H9 (cell line): ENCODE measurements around the gene PLIN4. TPM values are rescaled to one million over a fixed set of nuclear protein-coding genes. Genes with fewer than 3 reads are reported as not detected.

ENCODE experiments used
- DNase-seq: peaks from one replicate; pipeline ENCODE4 v3.0.0-alpha.2; 2017
- H2AFZ ChIP-seq: one replicate; pipeline ENCODE4 v1.6.1; 2013; ENCODE audit warnings: mild to moderate bottlenecking, low read length, control low read depth, moderate library complexity
- H2AK5ac ChIP-seq: 2 replicates; pipeline ENCODE4 v1.6.1; 2013; ENCODE audit warnings: low read length, control low read depth, mixed read lengths; ENCODE audit not compliant: insufficient read length
- H2BK120ac ChIP-seq: one replicate; pipeline ENCODE4 v1.6.1; 2013; ENCODE audit warnings: low read depth, mild to moderate bottlenecking, low read length, control low read depth, inconsistent platforms; ENCODE audit not compliant: poor library complexity, severe bottlenecking
- H2BK12ac ChIP-seq: 2 replicates; pipeline ENCODE4 v1.6.1; 2013; ENCODE audit warnings: low read length, control low read depth, mixed read lengths, low read depth; ENCODE audit not compliant: insufficient read length
- H2BK15ac ChIP-seq: 2 replicates; pipeline ENCODE4 v1.6.1; 2013; ENCODE audit warnings: low read depth, low read length, control low read depth
- H2BK20ac ChIP-seq: one replicate; pipeline ENCODE4 v1.6.1; 2013; ENCODE audit warnings: low read depth, mild to moderate bottlenecking, low read length, control low read depth, inconsistent platforms; ENCODE audit not compliant: poor library complexity, severe bottlenecking
- H2BK5ac ChIP-seq: 2 replicates; pipeline ENCODE4 v1.6.1; 2013; ENCODE audit warnings: low read length, control low read depth, mixed read lengths; ENCODE audit not compliant: insufficient read length
- H3K14ac ChIP-seq: 2 replicates; pipeline ENCODE4 v1.6.1; 2013; ENCODE audit warnings: low read length, control low read depth; ENCODE audit not compliant: insufficient read depth
- H3K18ac ChIP-seq: 2 replicates; pipeline ENCODE4 v1.6.1; 2013; ENCODE audit warnings: low read depth, mild to moderate bottlenecking, mixed read lengths, low read length, control low read depth; ENCODE audit not compliant: insufficient read length
- H3K23ac ChIP-seq: 2 replicates; pipeline ENCODE4 v1.6.1; 2013; ENCODE audit warnings: low read length, control low read depth, mixed read lengths, low read depth; ENCODE audit not compliant: insufficient read length
- H3K23me2 ChIP-seq: 2 replicates; pipeline ENCODE4 v1.6.1; 2013; ENCODE audit warnings: low read depth, mild to moderate bottlenecking, mixed read lengths, low read length, control low read depth; ENCODE audit not compliant: insufficient read length, poor library complexity, severe bottlenecking
- H3K27ac ChIP-seq: 2 replicates; pipeline ENCODE4 v1.5.1; 2013; ENCODE audit warnings: low read length, control low read depth, mixed read lengths, low read depth; ENCODE audit not compliant: insufficient read length
- H3K27me3 ChIP-seq: 2 replicates; pipeline ENCODE4 v1.6.1; 2013; ENCODE audit warnings: low read length, control low read depth, inconsistent platforms; ENCODE audit not compliant: insufficient read depth
- H3K4ac ChIP-seq: 2 replicates; pipeline ENCODE4 v1.6.1; 2013; ENCODE audit warnings: low read depth, mild to moderate bottlenecking, control low read depth, inconsistent platforms, low read length, moderate library complexity
- H3K4me1 ChIP-seq: 2 replicates; pipeline ENCODE4 v1.6.1; 2013; ENCODE audit warnings: low read length, control low read depth, inconsistent platforms; ENCODE audit not compliant: insufficient read depth
- H3K4me2 ChIP-seq: 2 replicates; pipeline ENCODE4 v1.6.1; 2013; ENCODE audit warnings: low read length, control low read depth, mixed read lengths; ENCODE audit not compliant: insufficient read length, insufficient read depth
- H3K56ac ChIP-seq: 2 replicates; pipeline ENCODE4 v1.6.1; 2013; ENCODE audit warnings: low read depth, mild to moderate bottlenecking, mixed read lengths, low read length, control low read depth; ENCODE audit not compliant: insufficient read length
- H3K79me1 ChIP-seq: 2 replicates; pipeline ENCODE4 v1.6.1; 2013; ENCODE audit warnings: low read depth, mild to moderate bottlenecking, moderate library complexity, low read length, control low read depth, inconsistent platforms; ENCODE audit not compliant: insufficient read depth, poor library complexity, severe bottlenecking
- H3K79me2 ChIP-seq: 2 replicates; pipeline ENCODE4 v1.6.1; 2013; ENCODE audit warnings: low read length, control low read depth, inconsistent platforms; ENCODE audit not compliant: insufficient read depth
- H3K9ac ChIP-seq: 2 replicates; pipeline ENCODE4 v1.6.1; 2013; ENCODE audit warnings: low read length, control low read depth, mixed read lengths; ENCODE audit not compliant: insufficient read length; ENCODE audit errors: extremely low read depth
- H3K9me3 ChIP-seq: one replicate; pipeline ENCODE4 v1.6.1; 2013; ENCODE audit warnings: low read depth, low read length, inconsistent platforms; ENCODE audit not compliant: control insufficient read depth
- H3T11ph ChIP-seq: one replicate; pipeline ENCODE4 v1.6.1; 2013; ENCODE audit warnings: mild to moderate bottlenecking, low read length, control low read depth, inconsistent platforms
- H4K20me1 ChIP-seq: one replicate; pipeline ENCODE4 v1.6.1; 2013; ENCODE audit not compliant: control insufficient read depth, insufficient read length, insufficient read depth
- H4K5ac ChIP-seq: 2 replicates; pipeline ENCODE4 v1.6.1; 2013; ENCODE audit warnings: low read depth, mild to moderate bottlenecking, mixed read lengths, low read length, control low read depth; ENCODE audit not compliant: insufficient read length
- H4K8ac ChIP-seq: replicated peaks from 2 replicates; pipeline ENCODE4 v1.6.1; 2013; ENCODE audit warnings: low read length, control low read depth, mixed read lengths, low read depth; ENCODE audit not compliant: insufficient read length
- H4K91ac ChIP-seq: 2 replicates; pipeline ENCODE4 v1.6.1; 2013; ENCODE audit warnings: low read depth, mild to moderate bottlenecking, moderate library complexity, mixed read lengths, low read length, control low read depth; ENCODE audit not compliant: insufficient read length
- H3K27ac Mint-ChIP-seq, 3 experiments: 2 replicates in 2 of 3; 3 replicates in 1 of 3; pipeline ENCODE4 v1.8.0; 2020 to 2021; ENCODE audit warnings: mixed read lengths in 3 of 3, mild to moderate bottlenecking in 1 of 3, moderate library complexity in 1 of 3
- H3K27me3 Mint-ChIP-seq: 2 replicates; pipeline ENCODE4 v1.8.0; 2021; ENCODE audit warnings: low read depth, mild to moderate bottlenecking, moderate library complexity, mixed read lengths
- H3K36me3 Mint-ChIP-seq, 3 experiments: 2 replicates in 2 of 3; 3 replicates in 1 of 3; pipeline ENCODE4 v1.8.0; 2020 to 2021; ENCODE audit warnings: low read depth in 3 of 3, mixed read lengths in 3 of 3; ENCODE audit not compliant: insufficient read depth in 1 of 3
- H3K4me1 Mint-ChIP-seq, 2 experiments: 2 replicates each; pipeline ENCODE4 v1.8.0; 2020; ENCODE audit warnings: mixed read lengths in 2 of 2
- H3K4me3 Mint-ChIP-seq, 2 experiments: 2 replicates in 1 of 2; 3 replicates in 1 of 2; pipeline ENCODE4 v1.8.0; 2020 to 2021; ENCODE audit warnings: mild to moderate bottlenecking in 2 of 2, mixed read lengths in 2 of 2, moderate library complexity in 1 of 2
- H3K9me3 Mint-ChIP-seq, 2 experiments: 2 replicates in 1 of 2; 3 replicates in 1 of 2; pipeline ENCODE4 v1.8.0; 2020; ENCODE audit warnings: mild to moderate bottlenecking in 2 of 2, mixed read lengths in 2 of 2, moderate library complexity in 1 of 2
- WGBS: extraction: QIAGEN DNeasy Blood & Tissue Kit; methylation state at CpG from one replicate; pipeline ENCODE4 v1.1.7; 2013; ENCODE audit warnings: missing lambda C conversion rate, low lambda C conversion rate, mixed read lengths; ENCODE audit not compliant: insufficient read length; ENCODE audit errors: extremely low coverage; 5-methylcytosine and 5-hydroxymethylcytosine counted together
- total RNA-seq: library from RNA; stranded (reverse); gene quantifications from 2 replicates; pipeline ENCODE4 v1.2.1, GENCODE V29; 2021
- TF ChIP-seq, protein P1 (sequence below): fragments of 200-600 bp; sonication (generic); conservative IDR thresholded peaks from 3 replicates; pipeline ENCODE4 v1.8.0; 2021; ENCODE audit warnings: antibody characterized with exemption, mild to moderate bottlenecking

The PLIN4 gene
- total RNA-seq, 1 experiment from 2014 or later, result 1.1 TPM

DNA sequence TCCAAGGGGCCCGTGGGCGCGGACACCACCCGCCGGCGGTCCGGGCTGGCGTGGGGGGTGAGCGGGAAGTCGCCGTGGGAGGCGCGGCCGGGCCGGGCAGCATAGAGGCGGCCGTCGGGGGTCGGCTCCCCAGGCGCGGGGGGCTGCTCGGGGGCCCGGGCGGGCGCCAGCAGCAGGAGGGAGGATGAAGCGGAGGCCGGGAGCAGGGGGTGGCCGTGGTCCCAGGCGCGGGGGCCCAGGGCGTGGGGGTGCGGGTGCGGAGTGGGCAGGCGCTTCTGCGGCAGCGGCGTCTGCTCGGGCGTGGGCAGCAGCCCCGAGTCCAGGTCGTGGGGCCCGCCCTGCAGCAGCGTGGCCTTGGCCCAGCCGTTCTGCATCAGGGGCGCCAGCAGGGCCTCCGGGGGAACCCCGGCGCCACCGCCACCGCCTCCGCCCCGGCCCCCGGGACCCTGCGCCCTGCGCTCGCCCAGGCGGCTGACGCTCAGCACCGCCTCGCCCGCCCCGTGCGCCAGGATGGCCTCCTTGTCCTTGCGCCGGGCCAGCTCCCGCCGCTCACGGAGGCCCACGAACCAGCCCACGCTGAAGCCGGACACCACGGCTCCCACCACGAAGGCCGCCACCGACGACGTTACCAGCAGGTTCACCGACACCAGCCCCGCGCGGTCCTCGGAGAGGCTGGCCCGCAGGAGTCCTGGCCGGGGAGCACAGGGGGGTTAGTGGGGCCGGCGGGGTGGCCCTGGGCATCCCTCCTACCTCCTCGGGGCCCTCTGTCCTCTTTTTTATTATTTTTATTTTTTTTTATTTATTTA, 25.8 kb upstream of the PLIN4 start:
- peaks cover 6 to 9% of the 10 kb centered on the region in 2 experiments for H3K4me1 Mint-ChIP-seq
- Histone ChIP-seq H3K4me1 (no peaks in the 10 kb centered on the region), H3K56ac (no peak overlapping the region), H3K23me2 (no peaks in the 10 kb centered on the region), H2BK15ac (no peak overlapping the region), H4K91ac (no peak overlapping the region), H4K20me1 (peaks cover 3% of the 10 kb centered on the region), H2AFZ (no peak overlapping the region), H3K27me3 (no peaks in the 10 kb centered on the region), H3K14ac (no peak overlapping the region), H3K9ac (no peak overlapping the region), H3K4me2 (no peak overlapping the region), H2BK120ac (no peak overlapping the region), H3K79me1 (no peaks in the 10 kb centered on the region), H2BK20ac (no peak overlapping the region), H3K18ac (no peak overlapping the region), H3K79me2 (no peaks in the 10 kb centered on the region), H3T11ph (no peak overlapping the region), H3K4ac (no peak overlapping the region), H3K23ac (no peak overlapping the region), H4K5ac (no peak overlapping the region), H2BK5ac (no peak overlapping the region), H2BK12ac (no peak overlapping the region), H3K9me3 (no peaks in the 10 kb centered on the region), H3K27ac (no peak overlapping the region), H4K8ac (no peak overlapping the region), H2AK5ac (no peak overlapping the region)
- WGBS, result no CpG with 5 or more reads among the region's 87 CpGs
- peaks cover 2 to 23% (median 9%) of the 10 kb centered on the region in 3 experiments; a peak in 6 of 7 replicates for H3K36me3 Mint-ChIP-seq
- DNase-seq, result no peak
- H3K27ac Mint-ChIP-seq, result no peak overlapping the region
- peaks cover 3% of the 10 kb centered on the region for H3K27me3 Mint-ChIP-seq
- H3K9me3 Mint-ChIP-seq, result peaks cover 0 to 4% of the 10 kb centered on the region in 2 experiments; a peak in 2 of 5 replicates
- no peak overlapping the region for H3K4me3 Mint-ChIP-seq
- TF ChIP-seq, protein P1, sequence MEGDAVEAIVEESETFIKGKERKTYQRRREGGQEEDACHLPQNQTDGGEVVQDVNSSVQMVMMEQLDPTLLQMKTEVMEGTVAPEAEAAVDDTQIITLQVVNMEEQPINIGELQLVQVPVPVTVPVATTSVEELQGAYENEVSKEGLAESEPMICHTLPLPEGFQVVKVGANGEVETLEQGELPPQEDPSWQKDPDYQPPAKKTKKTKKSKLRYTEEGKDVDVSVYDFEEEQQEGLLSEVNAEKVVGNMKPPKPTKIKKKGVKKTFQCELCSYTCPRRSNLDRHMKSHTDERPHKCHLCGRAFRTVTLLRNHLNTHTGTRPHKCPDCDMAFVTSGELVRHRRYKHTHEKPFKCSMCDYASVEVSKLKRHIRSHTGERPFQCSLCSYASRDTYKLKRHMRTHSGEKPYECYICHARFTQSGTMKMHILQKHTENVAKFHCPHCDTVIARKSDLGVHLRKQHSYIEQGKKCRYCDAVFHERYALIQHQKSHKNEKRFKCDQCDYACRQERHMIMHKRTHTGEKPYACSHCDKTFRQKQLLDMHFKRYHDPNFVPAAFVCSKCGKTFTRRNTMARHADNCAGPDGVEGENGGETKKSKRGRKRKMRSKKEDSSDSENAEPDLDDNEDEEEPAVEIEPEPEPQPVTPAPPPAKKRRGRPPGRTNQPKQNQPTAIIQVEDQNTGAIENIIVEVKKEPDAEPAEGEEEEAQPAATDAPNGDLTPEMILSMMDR, result no peak
